Measurements from ENCODE around the gene PROSER2.

Gene PROSER2

DNA sequence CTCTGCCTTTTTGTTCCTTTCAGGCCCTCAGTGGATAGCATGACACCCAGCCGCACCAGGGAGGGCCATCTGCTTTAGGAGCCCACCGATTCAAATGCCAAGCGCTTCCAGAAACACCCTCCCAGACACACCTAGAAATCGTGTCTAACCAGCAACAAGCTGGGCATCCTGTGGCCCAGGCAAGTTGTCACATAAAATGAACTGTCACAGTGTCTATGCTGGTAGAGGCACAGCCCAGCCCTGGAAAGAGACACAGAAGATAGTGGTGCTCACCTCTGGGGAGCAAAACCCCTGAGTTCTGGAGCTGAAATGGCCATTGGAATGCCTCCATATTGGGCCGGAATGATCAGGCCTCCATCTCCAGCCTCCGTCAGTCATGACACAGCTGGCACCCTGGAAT, 42.0 kb upstream of the PROSER2 start:
- TF ChIP-seq EZH2phosphoT487 (IDR thresholded peaks at IDR 0.05; ENCODE audit: low read depth), result no peak
- TF ChIP-seq, protein P1, sequence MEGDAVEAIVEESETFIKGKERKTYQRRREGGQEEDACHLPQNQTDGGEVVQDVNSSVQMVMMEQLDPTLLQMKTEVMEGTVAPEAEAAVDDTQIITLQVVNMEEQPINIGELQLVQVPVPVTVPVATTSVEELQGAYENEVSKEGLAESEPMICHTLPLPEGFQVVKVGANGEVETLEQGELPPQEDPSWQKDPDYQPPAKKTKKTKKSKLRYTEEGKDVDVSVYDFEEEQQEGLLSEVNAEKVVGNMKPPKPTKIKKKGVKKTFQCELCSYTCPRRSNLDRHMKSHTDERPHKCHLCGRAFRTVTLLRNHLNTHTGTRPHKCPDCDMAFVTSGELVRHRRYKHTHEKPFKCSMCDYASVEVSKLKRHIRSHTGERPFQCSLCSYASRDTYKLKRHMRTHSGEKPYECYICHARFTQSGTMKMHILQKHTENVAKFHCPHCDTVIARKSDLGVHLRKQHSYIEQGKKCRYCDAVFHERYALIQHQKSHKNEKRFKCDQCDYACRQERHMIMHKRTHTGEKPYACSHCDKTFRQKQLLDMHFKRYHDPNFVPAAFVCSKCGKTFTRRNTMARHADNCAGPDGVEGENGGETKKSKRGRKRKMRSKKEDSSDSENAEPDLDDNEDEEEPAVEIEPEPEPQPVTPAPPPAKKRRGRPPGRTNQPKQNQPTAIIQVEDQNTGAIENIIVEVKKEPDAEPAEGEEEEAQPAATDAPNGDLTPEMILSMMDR (IDR thresholded peaks at IDR 0.05; ENCODE audit: low read depth, low read length), result no peak
- H3K4me3 ChIP-seq (ENCODE audit: low read length), result no peak overlapping the region
- H3K27me3 ChIP-seq (ENCODE audit: low read depth, low read length), result 0 out of 2 replicates have a peak, but pooled peaks cover 3% of the 10 kb centered on the region
- no peaks in the 10 kb centered on the region for H3K4me1 ChIP-seq (ENCODE audit: low read length)
- no peak overlapping the region for H3K27ac ChIP-seq (ENCODE audit: low read length)
- H3K36me3 ChIP-seq (replicated peaks; ENCODE audit: low read depth, low read length), result no peaks in the 10 kb centered on the region
- H3K79me2 ChIP-seq (ENCODE audit: low read length), result no peaks in the 10 kb centered on the region
- no peak overlapping the region for H2AFZ ChIP-seq (ENCODE audit: low read depth, low read length)
- H4K20me1 ChIP-seq (ENCODE audit: insufficient read depth, low read length), result no peaks in the 10 kb centered on the region
- H3K4me2 ChIP-seq (ENCODE audit: low read length), result no peak overlapping the region
- H3K9ac ChIP-seq (ENCODE audit: low read length), result no peak overlapping the region
- no peaks in the 10 kb centered on the region for H3K9me3 ChIP-seq (ENCODE audit: insufficient read depth, low read length)

GRCh38 chr10:11782793-11783557, 40.2 kb upstream of the PROSER2 start:
- Histone ChIP-seq H2AFZ (ENCODE audit: low read depth, low read length) (no peak overlapping the region), H3K27me3 (ENCODE audit: low read depth, low read length) (0 out of 2 replicates have a peak, but pooled peaks cover 3% of the 10 kb centered on the region), H3K4me3 (ENCODE audit: low read length) (no peak overlapping the region), H3K36me3 (replicated peaks; ENCODE audit: low read depth, low read length) (no peaks in the 10 kb centered on the region), H3K4me1 (ENCODE audit: low read length) (no peaks in the 10 kb centered on the region), H4K20me1 (ENCODE audit: insufficient read depth, low read length) (no peaks in the 10 kb centered on the region), H3K9me3 (ENCODE audit: insufficient read depth, low read length) (no peaks in the 10 kb centered on the region), H3K9ac (ENCODE audit: low read length) (no peak overlapping the region), H3K79me2 (ENCODE audit: low read length) (no peaks in the 10 kb centered on the region), H3K4me2 (ENCODE audit: low read length) (peak overlapping the region; percentile 13), H3K27ac (ENCODE audit: low read length) (no peak overlapping the region)
- TF ChIP-seq, protein P1 (IDR thresholded peaks at IDR 0.05; ENCODE audit: low read depth, low read length), result peak; percentile 53
- TF ChIP-seq EZH2phosphoT487 (IDR thresholded peaks at IDR 0.05; ENCODE audit: low read depth), result no peak

DNA sequence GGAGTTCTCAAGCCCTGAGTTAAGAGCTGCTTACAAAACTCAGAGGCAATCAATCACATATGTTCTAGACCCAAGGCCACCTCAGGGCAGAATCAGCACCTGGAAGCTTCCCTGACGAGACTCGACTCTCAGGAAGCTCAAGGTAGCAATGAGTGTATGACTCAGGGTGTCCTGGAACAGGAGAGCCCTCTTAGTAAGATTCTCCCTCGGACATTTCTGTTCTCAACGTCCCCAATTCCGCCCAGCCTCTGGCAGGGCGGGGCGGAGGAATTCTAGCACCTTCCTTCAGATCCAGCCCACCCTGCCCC, 39.6 kb upstream of the PROSER2 start:
- H3K27ac ChIP-seq (ENCODE audit: low read length), result no peak overlapping the region
- no peaks in the 10 kb centered on the region for H3K79me2 ChIP-seq (ENCODE audit: low read length)
- H3K9ac ChIP-seq (ENCODE audit: low read length), result no peak overlapping the region
- no peak overlapping the region for H2AFZ ChIP-seq (ENCODE audit: low read depth, low read length)
- no peaks in the 10 kb centered on the region for H3K4me1 ChIP-seq (ENCODE audit: low read length)
- no peaks in the 10 kb centered on the region for H3K9me3 ChIP-seq (ENCODE audit: insufficient read depth, low read length)
- H3K4me2 ChIP-seq (ENCODE audit: low read length), result no peak overlapping the region
- no peaks in the 10 kb centered on the region for H3K36me3 ChIP-seq (replicated peaks; ENCODE audit: low read depth, low read length)
- H3K27me3 ChIP-seq (ENCODE audit: low read depth, low read length), result peaks cover 3% of the 10 kb centered on the region; the same call in 1 of the 2 replicates
- H3K4me3 ChIP-seq (ENCODE audit: low read length), result no peak overlapping the region
- TF ChIP-seq, protein P1 (IDR thresholded peaks at IDR 0.05; ENCODE audit: low read depth, low read length), result no peak
- TF ChIP-seq EZH2phosphoT487 (IDR thresholded peaks at IDR 0.05; ENCODE audit: low read depth), result no peak
- no peaks in the 10 kb centered on the region for H4K20me1 ChIP-seq (ENCODE audit: insufficient read depth, low read length)

GRCh38 chr10:11787374-11787773, 35.8 kb upstream of the PROSER2 start:
- Histone ChIP-seq H3K9ac (ENCODE audit: low read length) (no peak overlapping the region), H3K9me3 (ENCODE audit: insufficient read depth, low read length) (no peaks in the 10 kb centered on the region), H3K4me1 (ENCODE audit: low read length) (no peaks in the 10 kb centered on the region), H3K79me2 (ENCODE audit: low read length) (no peaks in the 10 kb centered on the region), H3K36me3 (replicated peaks; ENCODE audit: low read depth, low read length) (no peaks in the 10 kb centered on the region), H2AFZ (ENCODE audit: low read depth, low read length) (no peak overlapping the region), H3K4me3 (ENCODE audit: low read length) (no peak overlapping the region), H3K4me2 (ENCODE audit: low read length) (no peak overlapping the region), H4K20me1 (ENCODE audit: insufficient read depth, low read length) (no peaks in the 10 kb centered on the region), H3K27ac (ENCODE audit: low read length) (no peak overlapping the region), H3K27me3 (ENCODE audit: low read depth, low read length) (peaks cover 12% of the 10 kb centered on the region)
- no peak for TF ChIP-seq EZH2phosphoT487 (IDR thresholded peaks at IDR 0.05; ENCODE audit: low read depth)

All from OCI-LY3 (cell line).